ENCODE measurements around the gene TRPM2.

The TRPM2 gene

DNA sequence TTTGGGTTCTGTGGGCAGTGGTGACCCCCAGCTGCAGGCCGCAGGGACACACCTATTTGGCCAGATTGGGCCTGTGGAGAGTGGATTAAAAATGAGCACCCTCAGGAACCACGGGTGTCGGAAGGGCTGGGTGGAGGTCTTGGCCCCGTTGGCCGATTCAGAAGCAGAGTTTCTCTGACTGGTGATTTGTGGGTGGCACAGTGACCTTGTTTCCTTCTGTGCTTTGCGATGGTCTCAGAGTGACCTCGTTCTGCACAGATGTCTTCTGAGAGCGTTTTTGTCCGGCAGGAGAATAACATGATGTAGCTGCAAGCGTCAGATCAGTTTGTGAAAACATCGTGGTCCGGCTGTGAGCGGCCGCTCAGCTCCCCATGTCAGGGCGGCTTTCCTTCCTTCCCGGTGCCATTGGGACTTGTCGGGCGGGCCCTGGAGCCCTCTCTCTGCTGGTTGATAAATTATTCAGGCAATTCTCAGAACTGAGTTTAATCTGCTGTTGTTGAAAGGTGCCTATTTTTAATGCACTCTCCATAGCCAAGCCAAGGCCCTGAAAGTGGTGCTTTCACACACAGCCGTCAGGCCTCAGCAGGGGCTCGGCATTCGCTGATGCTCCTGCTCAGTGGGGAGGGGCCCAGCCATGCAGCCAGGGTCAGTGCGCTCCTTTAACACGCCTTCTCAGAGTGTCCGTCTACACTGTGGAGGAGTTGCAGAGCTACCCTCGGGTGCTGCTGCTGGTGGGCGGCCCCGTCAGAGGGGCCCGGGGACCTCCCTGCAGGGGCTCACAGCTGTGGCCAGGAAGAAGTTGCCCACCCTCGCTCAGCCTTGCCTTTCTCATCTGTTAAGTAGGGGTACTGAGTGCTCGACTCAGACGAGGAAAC is 26.8 kb downstream of the TRPM2 start:
- no peak for DNase-seq (ENCODE audit: low read depth)
- no peak overlapping the region for H3K4me3 ChIP-seq (ENCODE audit: low read depth, low read length)
- no peak for TF ChIP-seq MYC (IDR thresholded peaks at IDR 0.05; ENCODE audit: low read depth, low read length)
- TF ChIP-seq POLR2A (IDR thresholded peaks at IDR 0.05; ENCODE audit: extremely low read depth, insufficient read length): no peak
- TF ChIP-seq, protein P1, sequence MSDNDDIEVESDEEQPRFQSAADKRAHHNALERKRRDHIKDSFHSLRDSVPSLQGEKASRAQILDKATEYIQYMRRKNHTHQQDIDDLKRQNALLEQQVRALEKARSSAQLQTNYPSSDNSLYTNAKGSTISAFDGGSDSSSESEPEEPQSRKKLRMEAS (IDR thresholded peaks at IDR 0.05; ENCODE audit: low read depth, low read length): no peak
- TF ChIP-seq, protein P2, sequence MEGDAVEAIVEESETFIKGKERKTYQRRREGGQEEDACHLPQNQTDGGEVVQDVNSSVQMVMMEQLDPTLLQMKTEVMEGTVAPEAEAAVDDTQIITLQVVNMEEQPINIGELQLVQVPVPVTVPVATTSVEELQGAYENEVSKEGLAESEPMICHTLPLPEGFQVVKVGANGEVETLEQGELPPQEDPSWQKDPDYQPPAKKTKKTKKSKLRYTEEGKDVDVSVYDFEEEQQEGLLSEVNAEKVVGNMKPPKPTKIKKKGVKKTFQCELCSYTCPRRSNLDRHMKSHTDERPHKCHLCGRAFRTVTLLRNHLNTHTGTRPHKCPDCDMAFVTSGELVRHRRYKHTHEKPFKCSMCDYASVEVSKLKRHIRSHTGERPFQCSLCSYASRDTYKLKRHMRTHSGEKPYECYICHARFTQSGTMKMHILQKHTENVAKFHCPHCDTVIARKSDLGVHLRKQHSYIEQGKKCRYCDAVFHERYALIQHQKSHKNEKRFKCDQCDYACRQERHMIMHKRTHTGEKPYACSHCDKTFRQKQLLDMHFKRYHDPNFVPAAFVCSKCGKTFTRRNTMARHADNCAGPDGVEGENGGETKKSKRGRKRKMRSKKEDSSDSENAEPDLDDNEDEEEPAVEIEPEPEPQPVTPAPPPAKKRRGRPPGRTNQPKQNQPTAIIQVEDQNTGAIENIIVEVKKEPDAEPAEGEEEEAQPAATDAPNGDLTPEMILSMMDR (IDR thresholded peaks at IDR 0.05; ENCODE audit: low read depth, low read length): no peak

DNA sequence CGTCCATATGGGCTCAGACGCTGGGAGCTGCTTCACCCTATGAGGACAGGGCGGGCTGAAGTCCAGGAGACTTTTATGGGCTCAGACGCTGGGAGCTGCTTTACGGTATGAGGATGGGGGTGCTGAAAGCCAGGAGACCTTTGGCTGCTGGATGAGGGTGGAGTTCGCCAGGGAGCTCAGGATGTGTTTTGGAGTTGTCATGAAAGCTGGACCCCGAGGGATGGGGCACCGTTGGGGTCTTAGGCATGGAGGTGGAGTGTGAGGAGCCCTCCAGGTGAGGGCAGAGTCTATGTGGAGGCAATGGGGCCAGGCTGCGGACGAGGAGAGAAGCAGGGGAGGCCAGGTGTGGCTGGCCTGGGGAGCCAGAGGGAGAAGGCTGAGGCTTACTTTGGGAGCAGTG is 27.5 kb downstream of the TRPM2 start:
- DNase-seq (ENCODE audit: low read depth): no peak
- H3K4me3 ChIP-seq (ENCODE audit: low read depth, low read length): no peak overlapping the region
- TF ChIP-seq POLR2A (IDR thresholded peaks at IDR 0.05; ENCODE audit: extremely low read depth, insufficient read length) (no peak), MYC (IDR thresholded peaks at IDR 0.05; ENCODE audit: low read depth, low read length) (no peak)
- TF ChIP-seq, protein P1 (IDR thresholded peaks at IDR 0.05; ENCODE audit: low read depth, low read length): no peak
- TF ChIP-seq, protein P2 (IDR thresholded peaks at IDR 0.05; ENCODE audit: low read depth, low read length): no peak

DNA sequence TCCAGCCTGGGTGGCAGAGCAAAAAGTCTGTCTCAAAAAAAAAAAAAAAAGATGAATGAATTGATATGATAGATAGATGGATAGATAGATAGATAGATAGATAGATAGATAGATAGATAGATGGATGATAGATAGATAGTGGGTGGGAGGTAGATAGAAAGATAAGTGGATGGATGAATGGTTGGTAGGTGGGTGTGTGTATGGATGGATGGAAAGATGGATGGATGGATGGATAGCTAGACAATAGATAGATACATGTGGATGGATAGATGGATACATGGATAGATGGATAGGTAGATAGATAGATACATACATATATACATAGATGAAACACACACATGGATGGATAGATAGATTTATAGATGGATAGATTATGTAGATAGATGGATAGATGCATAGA is 28.5 kb downstream of the TRPM2 start:
- no peak for DNase-seq (ENCODE audit: low read depth)
- no peak overlapping the region for H3K4me3 ChIP-seq (ENCODE audit: low read depth, low read length)
- TF ChIP-seq POLR2A (IDR thresholded peaks at IDR 0.05; ENCODE audit: extremely low read depth, insufficient read length) (no peak), MYC (IDR thresholded peaks at IDR 0.05; ENCODE audit: low read depth, low read length) (no peak)
- TF ChIP-seq, protein P1 (IDR thresholded peaks at IDR 0.05; ENCODE audit: low read depth, low read length): no peak
- TF ChIP-seq, protein P2 (IDR thresholded peaks at IDR 0.05; ENCODE audit: low read depth, low read length): no peak

DNA sequence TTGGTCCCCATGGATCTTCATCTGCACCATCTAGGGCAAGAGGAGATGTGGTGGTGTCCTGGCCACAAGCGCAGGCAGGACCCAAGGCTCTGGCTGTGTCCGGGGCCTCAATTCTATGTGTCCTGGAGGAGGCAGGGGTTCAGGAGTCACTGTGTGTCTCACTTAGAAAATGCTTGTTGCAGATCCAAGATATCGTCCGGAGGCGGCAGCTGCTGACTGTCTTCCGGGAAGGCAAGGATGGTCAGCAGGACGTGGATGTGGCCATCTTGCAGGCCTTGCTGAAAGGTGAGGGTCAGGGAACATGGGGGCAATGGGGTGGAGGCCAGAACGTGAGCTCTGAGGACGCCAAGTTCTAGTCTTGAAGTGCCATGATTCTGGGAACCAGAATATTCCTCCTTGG is 29.1 kb downstream of the TRPM2 start:
- no peak for DNase-seq (ENCODE audit: low read depth)
- no peak for TF ChIP-seq POLR2A (IDR thresholded peaks at IDR 0.05; ENCODE audit: extremely low read depth, insufficient read length)
- no peak overlapping the region for H3K4me3 ChIP-seq (ENCODE audit: low read depth, low read length)

DNA sequence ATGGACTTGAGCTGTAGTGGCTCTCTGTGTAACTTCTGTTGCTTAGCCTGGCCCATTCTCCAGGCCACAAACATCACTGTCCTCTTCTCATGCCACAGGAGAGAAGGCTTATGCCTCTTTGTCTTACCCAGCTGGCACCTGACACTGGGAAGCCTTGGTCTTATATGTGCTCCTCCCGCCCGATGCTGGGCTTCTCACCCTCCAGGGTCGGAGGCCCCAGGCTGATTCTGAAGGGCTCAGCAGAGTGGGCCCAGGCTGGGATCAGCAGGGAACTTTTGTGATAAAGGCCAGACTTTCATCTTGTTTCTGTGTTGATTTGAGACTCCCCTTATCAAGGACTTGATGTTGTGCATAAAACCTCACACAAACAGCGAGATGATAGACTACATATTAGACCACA is 29.8 kb downstream of the TRPM2 start:
- DNase-seq (ENCODE audit: low read depth): no peak
- no peak overlapping the region for H3K4me3 ChIP-seq (ENCODE audit: low read depth, low read length)
- TF ChIP-seq POLR2A (IDR thresholded peaks at IDR 0.05; ENCODE audit: extremely low read depth, insufficient read length) (no peak), MYC (IDR thresholded peaks at IDR 0.05; ENCODE audit: low read depth, low read length) (no peak)

DNA sequence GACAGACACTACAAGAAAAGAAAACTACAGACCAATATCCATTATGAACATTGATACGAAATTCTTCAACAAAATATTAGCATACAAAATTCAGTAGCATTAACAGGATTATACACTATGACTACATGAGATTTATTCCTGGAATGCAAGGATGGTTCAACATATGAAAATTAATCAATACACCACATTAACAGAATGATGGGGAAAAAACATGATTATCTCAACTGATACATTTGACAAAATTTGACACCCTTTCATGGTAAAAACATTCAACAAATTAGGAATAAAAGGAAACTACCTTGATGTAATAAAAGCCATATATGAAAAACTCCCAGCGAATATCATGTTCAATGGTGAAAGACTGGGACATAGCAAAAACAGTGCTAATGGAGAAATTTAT is 31.5 kb downstream of the TRPM2 start:
- TF ChIP-seq MYC (IDR thresholded peaks at IDR 0.05; ENCODE audit: low read depth, low read length) (no peak), POLR2A (IDR thresholded peaks at IDR 0.05; ENCODE audit: extremely low read depth, insufficient read length) (no peak)
- TF ChIP-seq, protein P2 (IDR thresholded peaks at IDR 0.05; ENCODE audit: low read depth, low read length): no peak
- TF ChIP-seq, protein P1 (IDR thresholded peaks at IDR 0.05; ENCODE audit: low read depth, low read length): no peak
- no peak overlapping the region for H3K4me3 ChIP-seq (ENCODE audit: low read depth, low read length)
- DNase-seq (ENCODE audit: low read depth): no peak

All from NB4 (cell line).